ENCODE measurements around the gene IDH2.

DNA sequence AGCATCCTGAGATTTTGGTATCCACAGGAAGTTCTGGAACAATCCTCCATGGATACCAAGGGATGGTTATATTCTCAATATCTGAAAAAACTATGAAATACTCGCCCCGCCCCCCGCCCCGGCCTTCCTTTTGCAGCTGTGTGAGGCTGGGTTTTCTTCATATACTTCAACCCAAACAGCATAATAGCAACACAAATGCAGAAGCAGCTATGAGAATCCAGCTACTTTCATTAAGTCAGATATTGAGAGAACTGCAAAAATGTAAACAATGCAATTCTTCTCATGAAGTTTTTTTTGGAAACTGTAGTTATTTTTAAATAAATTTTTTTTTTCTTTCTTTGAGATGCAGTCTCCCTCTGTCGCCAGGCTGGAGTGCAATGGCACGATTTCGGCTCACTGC, 10.9 kb upstream of the IDH2 start:
- TF ChIP-seq CTCF (IDR thresholded peaks at IDR 0.05) (no peak), POLR2A (IDR thresholded peaks at IDR 0.05) (no peak)
